PFSK-1 (cell line): ENCODE data around the gene PRSS21. TPM values are rescaled to one million over a fixed set of nuclear protein-coding genes. Genes with fewer than 3 reads are reported as not detected.
A peak's percentile ranks its signal among the peaks of the same experiment; 100 is the strongest.

Source experiments
- FOXP2 ChIP-seq: optimal IDR thresholded peaks from 2 replicates; pipeline ENCODE3; 2011; ENCODE audit warnings: borderline replicate concordance, control low read depth, inconsistent platforms; ENCODE audit not compliant: insufficient read depth; ENCODE audit errors: extremely low read length, extremely low read depth
- POLR2AphosphoS5 ChIP-seq: IDR thresholded peaks from 2 replicates; pipeline ENCODE4 v1.6.1; 2012; ENCODE audit warnings: low read depth, mild to moderate bottlenecking, control low read depth, low read length, moderate library complexity
- REST ChIP-seq, 2 experiments: IDR thresholded peaks; 2 replicates each; pipeline versions ENCODE4 v1.6.1 to v1.8.0; 2011 to 2012; ENCODE audit warnings: low read depth in 2 of 2, low read length in 2 of 2, control low read depth in 1 of 2, inconsistent platforms in 1 of 2, mild to moderate bottlenecking in 1 of 2, moderate library complexity in 1 of 2; ENCODE audit not compliant: insufficient read depth in 1 of 2
- SIN3A ChIP-seq: IDR thresholded peaks from 2 replicates; pipeline ENCODE4 v1.6.1; 2012; ENCODE audit warnings: mild to moderate bottlenecking, low read length, moderate library complexity, borderline replicate concordance; ENCODE audit not compliant: insufficient read depth
- TAF1 ChIP-seq: IDR thresholded peaks from 2 replicates; pipeline ENCODE4 v1.6.1; 2012; ENCODE audit warnings: low read length, control low read depth, borderline replicate concordance; ENCODE audit not compliant: insufficient read depth
- polyA plus RNA-seq: library from polyadenylated mRNA; unstranded; fragments of >200 nt; gene quantifications from one replicate; pipeline ENCODE4 v1.2.1, GENCODE V29; 2012; ENCODE audit warnings: low read depth, missing spikeins; ENCODE audit not compliant: insufficient read length

PRSS21 gene
- not detected for polyA plus RNA-seq

GRCh38 chr16:2816751-2817339, at the start of gene PRSS21:
Gene PRSS21, plus strand, starts transcription at chr16:2817237. Its CDS starts 32 bp downstream, at chr16:2817269.
- TF ChIP-seq POLR2AphosphoS5 (no peak), TAF1 (no peak), REST (IDR thresholded peaks at IDR 0.05; ENCODE audit: insufficient read depth in 1 of 2, low read depth in 2 of 2, low read length in 2 of 2) (no peak), SIN3A (no peak), FOXP2 (no peak)

GRCh38 chr16:2767891-2768290, 49.1 kb upstream of the PRSS21 start:
- TF ChIP-seq FOXP2 (no peak), POLR2AphosphoS5 (0 out of 2 replicates have a peak, but pooled peaks have one; percentile 11)

GRCh38 chr16:2768403-2769089, 48.5 kb upstream of the PRSS21 start:
- TF ChIP-seq TAF1 (no peak), POLR2AphosphoS5 (no peak), REST (IDR thresholded peaks at IDR 0.05; ENCODE audit: insufficient read depth in 1 of 2, low read depth in 2 of 2, low read length in 2 of 2) (no peak), FOXP2 (no peak), SIN3A (no peak)

- TF ChIP-seq POLR2AphosphoS5 (no peak; the same call in 1 of the 2 replicates), TAF1 (no peak), REST (IDR thresholded peaks at IDR 0.05; ENCODE audit: insufficient read depth in 1 of 2, low read depth in 2 of 2, low read length in 2 of 2) (no peak), FOXP2 (no peak), SIN3A (no peak)
These were observed 47.9 kb upstream of the PRSS21 start for GRCh38 chr16:2769100-2769529.

GRCh38 chr16:2769675-2770056, 47.4 kb upstream of the PRSS21 start:
- TF ChIP-seq SIN3A: no peak
